OCI-LY1 (cell line): Measurements from ENCODE around the gene NUMA1.

Experiments
- EZH2 ChIP-seq: fragments of 200-600 bp; sonication (generic), shearing (Covaris generic); IDR thresholded peaks from 2 replicates; pipeline ENCODE4 v1.8.0; 2017; ENCODE audit warnings: borderline replicate concordance, mixed run types, mild to moderate bottlenecking, antibody characterized with exemption, low read length, moderate library complexity, mixed read lengths
- TF ChIP-seq, protein P1 (sequence below): fragments of 200-600 bp; sonication (generic), shearing (Covaris generic); IDR thresholded peaks from 2 replicates; pipeline ENCODE4 v1.5.1; 2017; ENCODE audit warnings: mild to moderate bottlenecking, antibody characterized with exemption, low read length, moderate library complexity, mixed read lengths

GRCh38 chr11:72127923-72128322 is 47.6 kb upstream of the NUMA1 start:
- TF ChIP-seq, protein P1, sequence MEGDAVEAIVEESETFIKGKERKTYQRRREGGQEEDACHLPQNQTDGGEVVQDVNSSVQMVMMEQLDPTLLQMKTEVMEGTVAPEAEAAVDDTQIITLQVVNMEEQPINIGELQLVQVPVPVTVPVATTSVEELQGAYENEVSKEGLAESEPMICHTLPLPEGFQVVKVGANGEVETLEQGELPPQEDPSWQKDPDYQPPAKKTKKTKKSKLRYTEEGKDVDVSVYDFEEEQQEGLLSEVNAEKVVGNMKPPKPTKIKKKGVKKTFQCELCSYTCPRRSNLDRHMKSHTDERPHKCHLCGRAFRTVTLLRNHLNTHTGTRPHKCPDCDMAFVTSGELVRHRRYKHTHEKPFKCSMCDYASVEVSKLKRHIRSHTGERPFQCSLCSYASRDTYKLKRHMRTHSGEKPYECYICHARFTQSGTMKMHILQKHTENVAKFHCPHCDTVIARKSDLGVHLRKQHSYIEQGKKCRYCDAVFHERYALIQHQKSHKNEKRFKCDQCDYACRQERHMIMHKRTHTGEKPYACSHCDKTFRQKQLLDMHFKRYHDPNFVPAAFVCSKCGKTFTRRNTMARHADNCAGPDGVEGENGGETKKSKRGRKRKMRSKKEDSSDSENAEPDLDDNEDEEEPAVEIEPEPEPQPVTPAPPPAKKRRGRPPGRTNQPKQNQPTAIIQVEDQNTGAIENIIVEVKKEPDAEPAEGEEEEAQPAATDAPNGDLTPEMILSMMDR = no peak
- no peak for TF ChIP-seq EZH2
